Peyer's patch (tissue), 4 donors: Measurements from ENCODE around the gene OXLD1.

ENCODE experiments used
- POLR2A ChIP-seq, 2 donors: fragments of 450-650 bp; IDR thresholded peaks; one replicate each; pipeline ENCODE4 v1.5.1; 2017; ENCODE audit warnings: antibody characterized with exemption in 2 of 2, mild to moderate bottlenecking in 2 of 2, moderate library complexity in 2 of 2
- TF ChIP-seq, protein P1 (sequence below), 6 experiments: fragments of 450-650 bp in 4 of 6; fragments of 200-600 bp in 2 of 6; sonication (generic) in 1 of 6; IDR thresholded peaks; one replicate each; pipeline ENCODE4 v1.5.1; 2017 to 2019; ENCODE audit warnings: antibody characterized with exemption in 6 of 6, mild to moderate bottlenecking in 3 of 6, moderate library complexity in 1 of 6

- TF ChIP-seq, protein P1, sequence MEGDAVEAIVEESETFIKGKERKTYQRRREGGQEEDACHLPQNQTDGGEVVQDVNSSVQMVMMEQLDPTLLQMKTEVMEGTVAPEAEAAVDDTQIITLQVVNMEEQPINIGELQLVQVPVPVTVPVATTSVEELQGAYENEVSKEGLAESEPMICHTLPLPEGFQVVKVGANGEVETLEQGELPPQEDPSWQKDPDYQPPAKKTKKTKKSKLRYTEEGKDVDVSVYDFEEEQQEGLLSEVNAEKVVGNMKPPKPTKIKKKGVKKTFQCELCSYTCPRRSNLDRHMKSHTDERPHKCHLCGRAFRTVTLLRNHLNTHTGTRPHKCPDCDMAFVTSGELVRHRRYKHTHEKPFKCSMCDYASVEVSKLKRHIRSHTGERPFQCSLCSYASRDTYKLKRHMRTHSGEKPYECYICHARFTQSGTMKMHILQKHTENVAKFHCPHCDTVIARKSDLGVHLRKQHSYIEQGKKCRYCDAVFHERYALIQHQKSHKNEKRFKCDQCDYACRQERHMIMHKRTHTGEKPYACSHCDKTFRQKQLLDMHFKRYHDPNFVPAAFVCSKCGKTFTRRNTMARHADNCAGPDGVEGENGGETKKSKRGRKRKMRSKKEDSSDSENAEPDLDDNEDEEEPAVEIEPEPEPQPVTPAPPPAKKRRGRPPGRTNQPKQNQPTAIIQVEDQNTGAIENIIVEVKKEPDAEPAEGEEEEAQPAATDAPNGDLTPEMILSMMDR (IDR thresholded peaks at IDR 0.05): no peak
- TF ChIP-seq POLR2A (IDR thresholded peaks at IDR 0.05): no peak
Observed at GRCh38 chr17:81690549-81690948, 24.1 kb upstream of the OXLD1 start.
